Measurements from ENCODE around the gene HOXB8.

GRCh38 chr17:48562934-48563333, 52.2 kb downstream of the HOXB8 start:
- TF ChIP-seq CTCF (IDR thresholded peaks at IDR 0.05) (no peak), POLR2AphosphoS5 (IDR thresholded peaks at IDR 0.05; ENCODE audit: low read depth, low read length) (no peak), SIN3A (IDR thresholded peaks at IDR 0.05; ENCODE audit: borderline replicate concordance, insufficient read depth, low read depth, low read length) (no peak)
